Heart left ventricle (tissue), 13 donors: Measurements from ENCODE around the gene CELF2.

ENCODE experiments used
- POLR2A ChIP-seq, 2 donors: fragments of 450-650 bp; IDR thresholded peaks; one replicate each; pipeline ENCODE4 v1.6.1; 2017; ENCODE audit warnings: antibody characterized with exemption in 2 of 2, mild to moderate bottlenecking in 2 of 2, moderate library complexity in 2 of 2
- TF ChIP-seq, protein P1 (sequence below), 12 donors: fragments of 200-600 bp; sonication (generic) in 4 of 12; IDR thresholded peaks; one replicate each; pipeline versions ENCODE4 v1.5.0 to v1.8.0; 2018 to 2022; ENCODE audit warnings: antibody characterized with exemption in 12 of 12, mild to moderate bottlenecking in 5 of 12
- donor health status: ischemic (EF 13 %, LVEDD 7.1; RV severe dilation, severe dysfunction).
- donor health status: DM: no; HTN: yes; CAD: no.
- donor health status: DM: no; HTN: no; CAD: no.
- donor health status: ischemic (EF 25% LVEDD 6.9; RV normal size, moderate dysfunction).
- donor health status: ischemic (EF 25% LVEDD 5.7; RV mildly dilated, moderate dysfunction).
- donor health status: ischemic (EF 35%, LVEDD 5.7; RV mildly dilated, moderate dysfunction).
- donor health status: nonischemic (EF 11% LVEDD 7.7; RV severe dilation, severe dysfunction).
- donor health status: DM: yes; HTN: yes; CAD: no.
- donor health status: PGD.
- donor health status: ischemic (EF 29% LVEDD 5.4; RV normal size, mild dysfunction).
- donor health status: nonischemic (EF 23%, LVEDD 6.1; RV moderate dilation, normal function).

DNA sequence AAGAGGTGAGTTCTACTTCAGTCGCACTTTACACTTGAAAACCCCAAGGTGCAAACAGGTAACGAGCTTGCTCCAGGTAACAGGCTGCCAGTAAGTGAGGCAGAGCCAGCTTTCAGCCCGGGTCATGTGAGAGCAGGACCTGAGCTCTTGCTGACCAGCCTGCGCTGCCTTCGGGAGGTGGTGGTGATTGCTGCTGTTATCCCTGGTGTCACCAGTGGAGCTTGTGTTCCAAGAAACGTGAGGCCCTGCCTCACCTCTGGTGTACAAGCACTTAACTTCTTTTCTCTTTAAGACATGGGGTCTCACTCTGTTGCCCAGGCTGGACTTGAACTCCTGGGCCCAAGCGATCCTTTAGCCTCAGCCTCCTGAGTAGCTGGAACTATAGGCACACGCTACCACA lies 265.0 kb downstream of the CELF2 start:
- TF ChIP-seq, protein P1, sequence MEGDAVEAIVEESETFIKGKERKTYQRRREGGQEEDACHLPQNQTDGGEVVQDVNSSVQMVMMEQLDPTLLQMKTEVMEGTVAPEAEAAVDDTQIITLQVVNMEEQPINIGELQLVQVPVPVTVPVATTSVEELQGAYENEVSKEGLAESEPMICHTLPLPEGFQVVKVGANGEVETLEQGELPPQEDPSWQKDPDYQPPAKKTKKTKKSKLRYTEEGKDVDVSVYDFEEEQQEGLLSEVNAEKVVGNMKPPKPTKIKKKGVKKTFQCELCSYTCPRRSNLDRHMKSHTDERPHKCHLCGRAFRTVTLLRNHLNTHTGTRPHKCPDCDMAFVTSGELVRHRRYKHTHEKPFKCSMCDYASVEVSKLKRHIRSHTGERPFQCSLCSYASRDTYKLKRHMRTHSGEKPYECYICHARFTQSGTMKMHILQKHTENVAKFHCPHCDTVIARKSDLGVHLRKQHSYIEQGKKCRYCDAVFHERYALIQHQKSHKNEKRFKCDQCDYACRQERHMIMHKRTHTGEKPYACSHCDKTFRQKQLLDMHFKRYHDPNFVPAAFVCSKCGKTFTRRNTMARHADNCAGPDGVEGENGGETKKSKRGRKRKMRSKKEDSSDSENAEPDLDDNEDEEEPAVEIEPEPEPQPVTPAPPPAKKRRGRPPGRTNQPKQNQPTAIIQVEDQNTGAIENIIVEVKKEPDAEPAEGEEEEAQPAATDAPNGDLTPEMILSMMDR (IDR thresholded peaks at IDR 0.05): no peak
- TF ChIP-seq POLR2A (IDR thresholded peaks at IDR 0.05): no peak
